GM15510 (cell line): ENCODE data around the gene SLC28A3.

Source experiments
- POLR2A ChIP-seq: IDR thresholded peaks from 3 replicates; pipeline ENCODE4 v1.6.1; 2011; ENCODE audit warnings: borderline replicate concordance; ENCODE audit not compliant: insufficient read length; ENCODE audit errors: extremely low read depth

SLC28A3 gene

DNA sequence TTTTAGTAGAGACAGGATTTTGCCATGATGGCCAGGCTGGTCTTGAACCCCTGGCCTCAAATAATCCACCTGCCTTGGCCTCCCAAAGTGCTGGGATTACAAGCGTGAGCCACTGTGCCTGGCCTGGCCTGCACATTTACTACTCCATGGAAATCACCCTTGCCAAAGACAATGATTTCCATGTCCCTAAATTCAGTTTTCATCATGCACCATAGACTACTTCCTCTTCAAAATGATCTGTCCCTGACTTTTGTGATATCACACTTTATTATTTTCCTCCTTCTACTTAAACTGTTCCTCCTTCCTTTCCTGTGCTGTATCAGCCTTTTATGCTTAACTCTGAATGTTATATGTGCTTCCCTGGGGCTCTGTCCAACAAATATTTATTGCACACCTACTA lies 20.3 kb downstream of the SLC28A3 start:
- TF ChIP-seq POLR2A: no peak

DNA sequence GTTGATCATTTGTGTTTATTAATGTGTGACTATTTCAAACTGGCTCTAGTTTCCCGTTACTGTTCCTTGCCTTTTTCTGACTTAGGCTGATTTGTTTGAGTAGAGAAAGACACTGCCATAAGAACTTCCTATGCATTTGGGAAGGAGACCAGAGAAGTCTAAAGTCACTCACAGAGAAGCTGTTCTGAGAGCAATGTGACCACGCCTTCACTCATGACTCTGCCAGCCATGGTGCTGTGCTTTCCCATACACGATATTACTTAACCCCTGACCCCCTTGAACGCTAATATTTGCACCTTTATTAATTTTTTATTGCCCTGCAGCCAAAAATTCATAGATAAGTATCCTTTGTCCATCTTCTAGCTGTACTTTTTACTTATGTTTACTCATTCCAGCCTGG lies 20.9 kb downstream of the SLC28A3 start:
- TF ChIP-seq POLR2A: no peak

DNA sequence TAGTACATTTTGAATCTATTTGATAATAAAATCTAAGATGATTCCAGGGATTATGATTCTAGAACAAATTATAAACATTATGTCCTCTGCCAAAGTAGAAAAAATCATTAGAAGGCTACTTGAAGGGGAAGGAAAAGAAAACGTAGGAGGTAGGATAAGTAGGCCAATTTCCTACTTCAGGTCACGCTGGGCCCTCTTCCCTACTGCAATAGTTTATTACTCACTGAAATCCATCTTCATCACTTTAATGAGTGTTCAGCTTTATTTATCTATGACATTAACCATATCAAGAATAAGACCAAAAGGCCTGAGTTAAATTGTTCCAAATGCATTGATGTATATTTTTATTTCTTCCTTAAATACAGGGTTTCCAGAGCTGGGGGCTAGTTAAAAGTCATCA lies 21.6 kb downstream of the SLC28A3 start:
- no peak for TF ChIP-seq POLR2A

DNA sequence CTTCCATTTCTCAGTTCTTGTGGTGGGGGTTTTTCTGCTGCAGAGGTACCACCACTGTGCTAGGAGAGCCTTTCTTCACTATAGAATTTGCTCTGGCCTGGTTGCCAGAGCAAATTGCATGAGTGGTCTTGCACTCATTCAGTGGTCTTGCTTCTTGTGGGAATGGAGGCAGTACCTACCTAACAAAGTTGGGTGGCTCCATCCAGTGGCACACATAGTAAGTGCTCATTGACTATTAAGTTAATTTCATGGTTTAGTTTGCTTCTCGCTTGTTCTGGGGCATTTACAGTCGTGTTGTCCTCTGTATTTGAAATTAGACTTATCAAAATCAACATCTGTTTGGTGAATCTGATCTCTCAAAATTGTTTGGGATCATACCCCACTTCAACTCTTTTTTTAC lies 23.0 kb downstream of the SLC28A3 start:
- TF ChIP-seq POLR2A: no peak

DNA sequence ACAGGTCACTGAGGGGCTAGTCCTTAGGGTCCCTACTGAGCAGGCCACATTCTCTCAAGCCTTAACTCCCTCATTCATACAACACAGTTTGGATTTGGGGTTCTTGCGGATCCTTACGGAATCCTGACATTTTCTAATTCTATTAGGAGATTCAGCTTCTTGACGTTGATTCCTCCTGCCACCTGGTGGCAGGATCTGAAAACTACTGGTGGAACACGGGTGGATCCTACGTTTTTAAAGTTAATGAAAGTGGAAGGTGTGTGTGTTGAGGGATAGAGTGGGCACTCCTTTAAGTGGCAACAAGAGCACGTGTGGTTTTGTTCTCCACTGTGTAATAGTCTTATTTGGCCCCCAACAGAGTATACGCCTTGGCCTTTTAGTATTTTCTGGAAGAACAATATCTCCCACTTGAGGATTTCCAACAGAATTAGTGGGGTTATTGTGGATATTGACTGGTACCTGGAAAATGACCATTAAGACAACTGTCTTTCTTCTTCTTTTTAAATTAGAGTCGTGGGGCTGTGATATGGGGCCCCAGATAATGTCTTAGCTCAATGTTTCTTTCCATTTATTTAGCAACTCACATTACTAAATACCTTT lies 25.2 kb downstream of the SLC28A3 start:
- no peak for TF ChIP-seq POLR2A

DNA sequence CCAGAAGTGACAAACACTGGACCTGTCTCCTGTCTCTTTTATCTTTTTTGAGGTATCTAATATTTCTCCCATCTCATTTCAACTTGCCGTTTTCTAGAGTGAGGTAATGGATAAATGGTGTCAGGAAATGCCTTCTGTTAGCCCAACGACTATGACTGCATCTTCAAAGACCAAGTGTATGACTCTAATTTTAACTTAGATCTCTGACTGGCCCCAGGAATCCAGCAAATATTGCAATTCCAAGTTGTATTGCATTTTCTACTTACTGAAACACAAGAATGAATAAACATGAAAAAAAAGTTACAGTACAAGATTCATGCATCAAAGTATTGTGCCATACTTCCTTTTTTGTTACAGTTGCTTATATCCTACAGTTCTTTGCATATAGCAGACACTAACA lies 26.3 kb downstream of the SLC28A3 start:
- no peak for TF ChIP-seq POLR2A

DNA sequence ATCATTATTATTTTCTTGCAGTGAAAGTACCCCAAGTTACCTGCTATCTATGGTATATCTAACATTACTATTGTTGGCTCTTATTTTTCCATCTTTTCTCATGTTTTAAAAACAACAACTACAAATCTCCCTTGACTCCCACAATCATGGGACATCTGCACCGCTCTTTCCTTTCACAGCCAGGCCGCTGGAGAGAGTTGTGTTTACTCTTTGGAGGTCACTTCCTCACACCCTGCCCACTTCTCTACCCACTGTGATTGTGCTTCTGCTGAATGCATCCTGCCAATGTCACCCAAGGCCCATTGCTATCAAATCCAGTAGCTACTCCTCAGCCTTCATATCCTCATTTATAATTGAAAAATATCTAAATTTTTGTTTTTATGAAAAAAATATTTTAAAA lies 29.7 kb downstream of the SLC28A3 start:
- no peak for TF ChIP-seq POLR2A

DNA sequence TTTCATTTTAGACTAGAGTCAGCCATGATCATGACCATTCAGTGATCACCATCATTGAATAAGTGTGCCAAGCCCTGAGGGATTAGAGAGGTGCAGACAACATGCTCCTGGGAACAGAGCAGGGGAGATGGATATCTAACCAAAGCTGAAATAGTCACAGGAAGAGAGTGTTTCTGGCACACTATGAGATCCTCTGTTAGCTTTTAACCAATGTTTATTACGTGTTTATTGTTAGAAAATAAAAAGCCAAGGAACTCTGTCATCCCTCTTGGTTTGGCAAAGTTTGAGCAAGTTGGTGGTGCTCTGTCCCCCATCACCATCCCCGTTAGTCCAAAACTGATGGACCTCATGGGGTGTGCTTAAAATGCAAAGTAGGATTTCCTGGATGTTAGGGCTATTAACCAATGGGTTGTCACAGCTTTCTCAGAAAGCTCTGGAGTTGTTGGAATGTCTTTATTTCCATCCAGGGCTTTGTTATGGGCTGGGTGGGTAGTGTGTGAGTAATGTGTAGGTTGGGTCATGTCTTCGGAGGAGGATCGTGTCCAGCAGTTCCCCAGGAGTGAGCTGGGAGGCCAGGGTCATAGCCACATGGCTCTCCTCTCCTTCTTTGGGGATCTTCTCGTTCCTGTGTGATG lies 34.9 kb downstream of the SLC28A3 start:
- TF ChIP-seq POLR2A: no peak

DNA sequence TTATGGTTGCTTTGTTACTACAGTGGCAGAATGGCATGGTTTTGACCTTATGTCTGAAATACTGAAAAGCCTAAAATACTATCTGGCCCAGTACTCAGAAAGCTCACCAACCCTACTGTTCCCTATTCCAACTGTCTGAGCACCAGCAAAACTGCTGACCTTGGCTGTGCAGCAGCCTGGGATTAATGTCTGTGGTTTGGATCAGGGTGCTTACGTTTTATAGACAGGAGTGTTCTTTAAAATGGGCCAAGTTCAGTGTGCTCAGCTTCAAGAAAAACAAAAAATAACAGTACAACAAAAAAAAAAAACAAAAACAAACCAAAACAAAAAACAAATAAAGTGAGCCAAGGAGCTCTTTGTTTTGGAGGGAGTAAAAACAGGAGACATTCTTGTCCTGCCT lies 36.4 kb downstream of the SLC28A3 start:
- TF ChIP-seq POLR2A: no peak

DNA sequence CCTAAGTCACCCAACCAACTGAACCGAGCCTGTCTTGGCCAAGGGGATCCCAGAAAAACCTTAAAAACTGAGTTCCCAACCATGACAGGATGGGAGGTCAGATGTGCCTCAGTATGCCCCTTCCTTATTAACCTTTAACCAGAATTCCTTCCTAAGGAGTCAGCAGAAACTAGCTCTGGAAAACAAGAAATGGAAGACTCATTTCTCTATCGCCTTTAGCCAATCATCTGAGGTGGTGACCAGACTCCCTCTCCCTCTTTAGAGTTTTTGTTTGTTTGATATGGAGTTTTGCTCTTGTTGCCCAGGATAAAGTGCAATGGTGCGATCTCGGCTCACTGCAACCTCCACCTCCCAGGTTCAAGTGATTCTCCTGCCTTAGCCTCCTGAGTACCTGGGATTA lies 37.5 kb downstream of the SLC28A3 start:
- no peak for TF ChIP-seq POLR2A

DNA sequence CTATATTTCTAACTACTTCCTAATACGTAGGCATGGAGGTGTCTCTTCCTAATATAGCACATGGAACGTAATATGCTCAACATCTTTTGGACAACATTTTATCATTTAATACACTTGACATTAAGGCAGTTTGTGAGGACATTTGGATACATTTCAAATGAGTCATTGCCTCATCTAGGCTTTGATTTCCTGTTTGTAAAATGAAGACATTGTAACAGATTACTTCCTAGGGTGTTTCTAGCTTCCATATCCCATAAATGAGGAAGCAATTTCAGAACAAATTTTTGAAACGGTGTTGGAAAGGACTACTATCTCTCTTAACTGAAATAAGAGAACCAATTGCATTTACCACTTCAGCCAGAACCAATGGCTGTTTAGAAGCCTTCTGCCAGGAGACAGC lies 38.7 kb downstream of the SLC28A3 start:
- no peak for TF ChIP-seq POLR2A

DNA sequence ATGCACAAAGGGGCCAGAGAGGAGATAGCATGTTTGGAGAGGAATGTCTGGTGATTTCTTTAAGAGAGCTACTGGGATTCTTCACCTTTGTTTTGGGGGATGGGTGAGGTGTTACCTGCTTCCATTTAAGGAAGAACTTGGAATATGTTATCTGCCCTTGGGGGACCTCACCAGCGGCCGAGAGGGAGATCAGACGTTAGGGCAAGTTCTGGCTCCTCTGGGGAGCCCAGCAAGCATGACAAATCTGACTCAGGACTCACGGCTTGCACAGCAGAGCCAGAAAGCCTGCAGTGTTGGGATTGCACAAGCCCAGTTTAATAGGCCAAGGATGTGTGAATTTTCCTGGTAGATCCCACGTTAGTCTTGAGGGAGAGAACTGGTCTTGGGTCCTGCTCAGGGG lies 40.3 kb downstream of the SLC28A3 start:
- no peak for TF ChIP-seq POLR2A

DNA sequence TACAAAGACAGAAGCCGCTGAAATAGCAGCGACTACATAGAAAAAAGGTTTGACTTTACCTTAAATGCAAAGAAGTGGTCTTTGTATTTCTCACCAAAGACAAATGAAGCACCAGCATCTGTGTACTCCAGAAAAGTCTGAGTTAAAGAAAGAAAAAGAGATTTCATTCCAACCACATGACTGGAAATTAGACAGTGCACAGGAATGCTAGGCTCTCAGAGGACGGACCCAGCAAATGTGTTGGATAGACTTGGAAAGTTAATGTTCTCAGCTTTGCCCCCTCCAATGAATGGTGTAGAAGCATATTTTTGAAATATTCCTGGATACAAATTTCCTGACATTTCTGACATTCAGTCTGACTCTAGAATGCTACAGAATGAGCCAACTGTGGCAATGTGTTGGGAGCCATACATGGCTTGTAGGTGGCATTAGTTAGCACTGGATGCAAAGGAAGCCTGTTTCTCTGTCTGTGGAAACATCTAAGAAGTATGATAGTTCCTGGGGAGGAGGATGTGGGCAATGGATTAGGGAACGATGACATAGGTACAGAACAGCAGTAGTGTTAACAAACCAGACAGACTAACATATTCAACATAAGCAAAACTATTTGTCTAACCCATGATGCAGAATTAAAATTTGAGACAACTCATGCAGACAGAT lies 43.3 kb downstream of the SLC28A3 start:
- TF ChIP-seq POLR2A: no peak

DNA sequence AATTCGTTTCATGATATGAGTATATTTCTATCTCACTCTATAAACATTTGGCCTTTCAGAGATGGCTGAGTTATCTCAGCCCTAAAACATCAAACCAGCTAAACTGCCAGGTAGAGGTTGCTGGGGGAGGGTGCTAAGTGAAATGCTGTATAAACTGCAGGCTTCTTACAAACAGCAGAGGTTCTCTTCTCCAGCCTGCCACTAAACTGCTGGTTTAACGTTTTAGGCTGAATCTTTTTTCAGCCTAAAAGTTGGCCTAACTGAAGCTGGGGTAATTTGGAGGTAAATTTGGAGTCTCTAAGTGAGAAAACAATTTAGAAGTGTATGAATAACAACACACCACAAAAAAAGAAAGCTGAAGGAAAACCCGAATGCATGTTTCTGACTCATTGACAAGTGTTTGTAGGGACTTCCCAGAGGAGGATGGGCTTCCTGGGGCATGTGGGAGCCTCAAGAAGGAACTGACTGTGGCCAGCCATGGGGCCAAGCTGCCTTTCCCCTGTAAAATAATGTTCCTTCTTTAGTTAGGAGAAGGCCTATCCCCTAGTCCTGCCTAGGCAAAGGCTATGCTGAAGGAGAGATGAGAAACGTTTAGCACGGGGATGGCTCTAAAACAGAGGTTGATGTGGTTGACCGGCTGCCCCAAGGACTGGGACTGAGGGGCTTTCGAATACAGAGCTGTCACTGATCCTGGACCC lies 44.3 kb downstream of the SLC28A3 start:
- TF ChIP-seq POLR2A: no peak

DNA sequence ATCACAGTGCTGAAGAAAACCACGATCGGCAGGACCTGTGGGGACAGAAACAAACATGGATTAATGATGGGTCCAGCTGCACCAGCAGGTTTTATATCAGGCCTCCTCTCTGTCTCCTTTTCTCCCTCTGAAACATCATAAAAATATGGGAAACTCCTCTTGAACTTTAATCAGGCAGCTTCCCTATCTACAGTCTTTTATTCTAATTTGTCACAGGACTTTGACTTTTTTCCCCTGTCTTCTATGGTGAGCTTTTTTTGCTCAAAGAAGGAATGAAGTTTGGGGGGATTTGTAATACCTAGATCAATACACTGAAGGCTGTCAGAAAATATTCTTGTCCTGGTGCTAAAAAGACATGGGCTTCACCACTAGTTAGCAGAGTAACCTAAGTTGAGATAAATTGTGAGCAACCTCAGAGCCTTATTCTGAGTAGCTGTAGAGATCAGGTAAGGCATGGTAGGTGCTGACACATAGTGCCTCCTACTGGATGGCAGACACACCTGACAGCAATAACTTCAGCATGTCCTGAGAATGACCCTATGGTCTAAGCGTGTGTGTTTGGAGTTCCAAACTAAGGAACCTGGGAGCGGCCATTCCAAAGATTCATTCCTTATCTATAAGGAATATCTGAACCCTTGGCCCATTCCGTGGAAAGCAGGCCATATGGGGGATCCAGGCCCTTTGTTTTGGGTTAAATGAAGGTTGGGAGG lies 46.2 kb downstream of the SLC28A3 start:
- TF ChIP-seq POLR2A: no peak

DNA sequence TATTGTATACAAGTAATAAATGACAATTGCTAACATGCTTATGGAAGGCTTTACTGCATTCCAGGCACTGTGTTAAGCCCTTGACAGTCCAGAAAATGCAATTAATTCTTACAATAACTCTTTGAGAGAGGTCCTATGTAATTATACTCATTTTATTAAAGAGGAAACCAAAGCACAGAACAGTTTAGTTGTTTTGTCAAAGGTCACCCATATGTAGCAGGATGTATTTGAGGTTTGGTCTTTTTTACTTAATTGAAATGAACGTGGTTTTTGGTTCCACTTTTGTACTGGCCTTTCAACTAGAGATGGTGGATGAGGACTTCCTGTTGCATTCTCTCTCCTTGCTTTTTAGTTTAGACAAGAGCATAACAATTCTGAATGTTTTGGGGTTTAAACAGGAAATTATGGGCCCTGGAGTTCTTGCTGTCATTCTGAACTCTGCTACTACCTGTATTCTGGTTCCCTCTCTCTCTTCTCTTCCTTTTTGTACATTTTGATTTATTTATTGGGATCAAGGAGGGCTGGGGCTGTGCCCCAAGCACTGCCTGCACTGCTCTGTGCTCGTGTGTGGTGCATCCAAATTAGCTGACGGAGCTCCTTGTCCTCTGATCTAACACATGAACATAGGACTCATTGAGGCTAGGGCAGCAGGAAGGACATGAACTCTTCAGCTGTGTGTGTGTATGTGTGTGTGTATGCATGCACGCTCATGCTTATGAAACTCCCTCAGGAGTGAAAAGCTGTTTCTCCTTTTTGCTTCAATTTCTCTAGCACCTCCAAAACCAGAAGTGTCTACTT lies 47.4 kb downstream of the SLC28A3 start:
- TF ChIP-seq POLR2A: no peak
